HG03575 (cell line): ENCODE results near the gene ZC3H13.

Experiments
- ATAC-seq: cut with Tn5 transposase; IDR thresholded peaks from one replicate; pipeline ENCODE4 v1.9.1; 2021; ENCODE audit not compliant: unreplicated experiment, insufficient number of reproducible peaks, low FRiP score; ENCODE audit errors: extremely low read depth

Gene ZC3H13

GRCh38 chr13:45953082-45953481 is 99.5 kb downstream of the ZC3H13 start:
- ATAC-seq, result no peak

DNA sequence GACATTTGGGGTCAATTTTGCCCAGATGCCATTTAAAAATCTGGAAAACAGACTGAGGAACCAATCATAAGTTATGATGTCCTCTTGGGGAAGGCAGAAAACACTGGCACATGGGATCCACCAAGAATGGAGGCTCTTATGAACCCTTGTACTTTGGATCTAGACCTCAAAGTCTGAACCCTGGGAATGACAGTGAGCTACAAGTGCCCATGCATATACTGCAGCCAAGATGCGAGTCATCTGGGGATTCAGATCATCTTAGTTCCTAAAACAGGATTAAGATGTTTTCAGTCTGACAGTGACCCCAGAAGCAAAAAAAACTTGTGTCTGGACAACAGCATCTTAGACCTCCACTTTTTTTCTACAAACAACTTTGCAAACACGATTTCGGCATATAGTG is 100.8 kb downstream of the ZC3H13 start:
- no peak for ATAC-seq

GRCh38 chr13:45951166-45951565 is 101.4 kb downstream of the ZC3H13 start:
- ATAC-seq, result no peak

GRCh38 chr13:45950386-45951000 is 102.1 kb downstream of the ZC3H13 start:
- no peak for ATAC-seq

- no peak for ATAC-seq
Measured at GRCh38 chr13:45949161-45949560, 103.4 kb downstream of the ZC3H13 start.

GRCh38 chr13:45943965-45944364 is 108.6 kb downstream of the ZC3H13 start:
- no peak for ATAC-seq

DNA sequence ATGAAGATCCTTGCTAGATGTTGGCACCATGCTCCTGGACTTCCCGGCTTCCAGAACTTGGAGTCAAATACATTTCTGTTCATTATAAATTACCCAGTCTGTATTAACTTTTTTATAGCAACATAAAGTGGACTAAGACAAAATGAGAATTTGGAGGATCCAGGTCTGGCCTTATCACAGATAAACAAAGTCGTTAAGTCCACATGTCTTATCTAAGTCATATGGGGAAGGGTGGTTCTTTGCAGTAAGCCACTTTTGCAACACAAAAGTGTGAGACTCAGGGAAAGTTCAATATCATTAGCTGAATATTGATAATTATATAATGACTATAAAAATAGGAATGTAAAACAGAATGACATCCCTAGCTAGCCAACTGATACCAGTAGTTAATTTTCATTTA is 109.4 kb downstream of the ZC3H13 start:
- no peak for ATAC-seq

GRCh38 chr13:45941261-45941660 is 111.3 kb downstream of the ZC3H13 start:
- no peak for ATAC-seq

GRCh38 chr13:45940061-45940460 is 112.5 kb downstream of the ZC3H13 start:
- ATAC-seq, result no peak

- ATAC-seq, result no peak
Measured at GRCh38 chr13:45936621-45937020, 115.9 kb downstream of the ZC3H13 start.

GRCh38 chr13:45934283-45934682 is 118.3 kb downstream of the ZC3H13 start:
- no peak for ATAC-seq

GRCh38 chr13:45933203-45933908 is 119.2 kb downstream of the ZC3H13 start:
- no peak for ATAC-seq

GRCh38 chr13:45932676-45933075 is 119.9 kb downstream of the ZC3H13 start:
- no peak for ATAC-seq

GRCh38 chr13:45932172-45932571 is 120.4 kb downstream of the ZC3H13 start:
- ATAC-seq, result no peak

DNA sequence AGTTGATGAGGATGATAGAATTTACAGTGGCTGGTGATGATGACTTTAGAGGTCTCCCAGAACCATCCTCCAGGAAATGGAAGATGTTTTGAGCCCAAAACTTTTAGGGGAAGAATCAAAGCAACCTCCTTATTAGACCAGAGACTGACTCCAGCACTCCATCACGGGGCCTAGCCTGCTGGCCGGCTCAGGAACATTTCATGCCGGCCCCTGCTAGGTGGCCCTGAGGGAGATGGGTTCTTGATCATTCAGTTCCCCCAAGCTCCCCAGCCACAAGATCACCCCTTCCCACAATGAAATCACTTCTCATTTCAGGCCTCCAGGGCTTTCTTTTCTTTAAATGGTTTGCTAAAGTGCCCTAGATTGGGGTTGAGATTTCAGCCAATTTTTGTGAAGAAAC is 121.3 kb downstream of the ZC3H13 start:
- no peak for ATAC-seq

GRCh38 chr13:45930177-45930576 is 122.4 kb downstream of the ZC3H13 start:
- ATAC-seq, result no peak

DNA sequence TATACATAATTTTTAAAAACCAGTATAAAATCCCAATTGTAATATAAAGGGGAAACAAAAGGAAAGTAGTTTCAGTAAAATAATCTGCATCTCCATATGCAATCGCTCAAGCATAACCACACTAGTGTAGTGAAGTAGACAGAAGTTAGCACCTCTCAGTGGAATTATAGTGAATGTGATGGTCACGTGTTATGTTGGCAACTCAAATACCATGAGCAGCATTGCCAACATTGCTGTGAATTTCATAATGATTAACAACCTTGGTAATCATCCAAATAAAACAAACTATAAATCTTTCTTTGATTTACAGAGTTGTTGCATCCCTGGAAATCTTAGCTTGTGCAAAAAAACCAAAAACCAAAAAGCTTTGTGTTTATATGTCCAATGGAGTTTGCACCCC is 123.7 kb downstream of the ZC3H13 start:
- no peak for ATAC-seq

GRCh38 chr13:45928176-45928575 is 124.4 kb downstream of the ZC3H13 start:
- no peak for ATAC-seq

- ATAC-seq, result no peak
Measured at GRCh38 chr13:45926741-45927140, 125.8 kb downstream of the ZC3H13 start.

DNA sequence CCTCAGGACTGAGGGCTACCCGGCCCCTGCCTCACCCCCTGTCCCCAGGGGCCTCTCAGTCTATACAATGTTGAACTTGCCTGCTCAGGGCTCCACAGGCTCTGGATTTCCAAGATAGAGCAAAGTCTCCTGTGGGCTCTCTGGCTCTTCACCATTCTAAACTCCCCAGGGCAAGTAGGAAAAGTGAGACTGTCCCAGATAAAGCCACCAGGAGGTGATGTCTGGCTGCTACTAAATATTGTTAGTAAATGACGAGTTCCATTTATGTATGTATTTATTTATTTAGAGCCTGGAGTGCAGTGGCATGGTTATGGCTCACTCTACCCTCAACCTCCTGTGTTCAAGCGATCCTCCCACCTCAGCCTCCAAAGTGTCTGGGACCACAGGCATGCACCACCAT is 127.4 kb downstream of the ZC3H13 start:
- no peak for ATAC-seq
